Suprapubic skin (tissue), 4 donors: ENCODE data around the gene ADGRA1. TPM values are rescaled to one million over a fixed set of nuclear protein-coding genes. Genes with fewer than 3 reads are reported as not detected.

Experiments
- DNase-seq, 2 donors: peaks; one replicate each; pipeline ENCODE4 v3.0.0-alpha.2; 2019; ENCODE audit warnings: low spot score in 2 of 2
- H3K27ac ChIP-seq: fragments of 200-600 bp; sonication (generic); one replicate; pipeline ENCODE4 v1.5.1; 2019
- H3K27me3 ChIP-seq: fragments of 200-600 bp; sonication (generic); one replicate; pipeline ENCODE4 v1.5.1; 2019
- H3K36me3 ChIP-seq: fragments of 200-600 bp; sonication (generic); one replicate; pipeline ENCODE4 v1.5.1; 2019
- H3K4me1 ChIP-seq: fragments of 200-600 bp; sonication (generic); one replicate; pipeline ENCODE4 v1.5.1; 2019
- H3K4me3 ChIP-seq: fragments of 200-600 bp; sonication (generic); one replicate; pipeline ENCODE4 v1.5.1; 2019; ENCODE audit warnings: mild to moderate bottlenecking
- H3K9me3 ChIP-seq: fragments of 200-600 bp; sonication (generic); one replicate; pipeline ENCODE4 v1.5.1; 2019
- EP300 ChIP-seq: sonication (generic); formaldehyde crosslinking; IDR thresholded peaks from one replicate; pipeline ENCODE4 v1.6.1; 2017; ENCODE audit warnings: antibody characterized with exemption
- POLR2A ChIP-seq, 2 donors: fragments of 450-650 bp; IDR thresholded peaks; one replicate each; pipeline ENCODE4 v1.6.1; 2017; ENCODE audit warnings: antibody characterized with exemption in 2 of 2, mild to moderate bottlenecking in 2 of 2, moderate library complexity in 2 of 2
- POLR2AphosphoS5 ChIP-seq, 3 donors: sonication (generic); formaldehyde crosslinking; IDR thresholded peaks; one replicate each; pipeline ENCODE4 v1.6.1; 2017; ENCODE audit warnings: antibody characterized with exemption in 3 of 3
- WGBS: methylation state at CpG from one replicate; pipeline ENCODE4 v1.1.5; 2018; 5-methylcytosine and 5-hydroxymethylcytosine counted together
- total RNA-seq, 4 donors: library from RNA; depleted of rRNA; stranded (reverse); fragments of >200 nt; gene quantifications; one replicate each; pipeline ENCODE4 v1.1.0, GENCODE V29; 2016
- TF ChIP-seq, protein P1 (sequence below), 2 donors: fragments of 200-600 bp in 1 of 2; fragments of 450-650 bp in 1 of 2; sonication (generic) in 1 of 2; IDR thresholded peaks; one replicate each; pipeline ENCODE4 v1.5.1; 2016 to 2019; ENCODE audit warnings: antibody characterized with exemption in 2 of 2, mild to moderate bottlenecking in 1 of 2, moderate library complexity in 1 of 2

The ADGRA1 gene
- total RNA-seq, 4 donors from 2014 or later, result not detected

- H3K27ac ChIP-seq, result no peak overlapping the region
- no peak overlapping the region for H3K4me3 ChIP-seq
- peaks cover 77% of the 10 kb centered on the region for H3K27me3 ChIP-seq
- H3K4me1 ChIP-seq, result peaks cover 15% of the 10 kb centered on the region
- DNase-seq, result no peak
- TF ChIP-seq, protein P1, sequence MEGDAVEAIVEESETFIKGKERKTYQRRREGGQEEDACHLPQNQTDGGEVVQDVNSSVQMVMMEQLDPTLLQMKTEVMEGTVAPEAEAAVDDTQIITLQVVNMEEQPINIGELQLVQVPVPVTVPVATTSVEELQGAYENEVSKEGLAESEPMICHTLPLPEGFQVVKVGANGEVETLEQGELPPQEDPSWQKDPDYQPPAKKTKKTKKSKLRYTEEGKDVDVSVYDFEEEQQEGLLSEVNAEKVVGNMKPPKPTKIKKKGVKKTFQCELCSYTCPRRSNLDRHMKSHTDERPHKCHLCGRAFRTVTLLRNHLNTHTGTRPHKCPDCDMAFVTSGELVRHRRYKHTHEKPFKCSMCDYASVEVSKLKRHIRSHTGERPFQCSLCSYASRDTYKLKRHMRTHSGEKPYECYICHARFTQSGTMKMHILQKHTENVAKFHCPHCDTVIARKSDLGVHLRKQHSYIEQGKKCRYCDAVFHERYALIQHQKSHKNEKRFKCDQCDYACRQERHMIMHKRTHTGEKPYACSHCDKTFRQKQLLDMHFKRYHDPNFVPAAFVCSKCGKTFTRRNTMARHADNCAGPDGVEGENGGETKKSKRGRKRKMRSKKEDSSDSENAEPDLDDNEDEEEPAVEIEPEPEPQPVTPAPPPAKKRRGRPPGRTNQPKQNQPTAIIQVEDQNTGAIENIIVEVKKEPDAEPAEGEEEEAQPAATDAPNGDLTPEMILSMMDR (IDR thresholded peaks at IDR 0.05), result no peak
- TF ChIP-seq EP300, result no peak
- no peak for TF ChIP-seq POLR2A (IDR thresholded peaks at IDR 0.05)
- no peak for TF ChIP-seq POLR2AphosphoS5 (IDR thresholded peaks at IDR 0.05)
- H3K9me3 ChIP-seq, result no peaks in the 10 kb centered on the region
- WGBS, result no CpG with 5 or more reads among the region's 7 CpGs
- H3K36me3 ChIP-seq, result no peaks in the 10 kb centered on the region
Observed at GRCh38 chr10:133090654-133091053, 2.9 kb downstream of the ADGRA1 start.

DNA sequence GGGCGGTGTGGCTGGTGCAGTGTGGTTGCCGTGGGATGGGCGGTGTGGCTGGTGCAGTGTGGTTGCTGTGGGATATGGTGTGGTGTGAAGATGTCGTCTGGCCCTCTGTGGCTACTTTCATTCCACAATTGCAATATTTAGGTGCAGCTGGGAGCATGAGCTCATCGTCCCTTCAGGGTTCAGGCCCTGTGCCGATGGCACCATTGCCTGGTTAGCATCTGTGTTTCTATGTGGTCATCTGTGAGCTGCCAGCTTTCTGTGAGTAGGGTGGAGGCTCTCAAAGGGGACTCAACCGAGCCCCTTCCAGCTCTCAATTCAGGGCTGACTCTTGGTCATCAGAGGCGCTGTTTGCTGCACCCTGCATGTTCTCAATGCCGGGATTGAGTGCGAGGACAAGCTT lies 3.6 kb downstream of the ADGRA1 start:
- DNase-seq, result no peak
- Histone ChIP-seq H3K27me3 (peaks cover 77% of the 10 kb centered on the region), H3K27ac (no peak overlapping the region), H3K4me1 (peaks cover 15% of the 10 kb centered on the region), H3K4me3 (no peak overlapping the region), H3K36me3 (no peaks in the 10 kb centered on the region), H3K9me3 (no peaks in the 10 kb centered on the region)
- WGBS, result 71% methylated on average over 8 of the region's 10 CpGs
- TF ChIP-seq POLR2AphosphoS5 (IDR thresholded peaks at IDR 0.05), result no peak
- TF ChIP-seq POLR2A (IDR thresholded peaks at IDR 0.05), result no peak
- TF ChIP-seq EP300, result no peak
- TF ChIP-seq, protein P1 (IDR thresholded peaks at IDR 0.05), result no peak

DNA sequence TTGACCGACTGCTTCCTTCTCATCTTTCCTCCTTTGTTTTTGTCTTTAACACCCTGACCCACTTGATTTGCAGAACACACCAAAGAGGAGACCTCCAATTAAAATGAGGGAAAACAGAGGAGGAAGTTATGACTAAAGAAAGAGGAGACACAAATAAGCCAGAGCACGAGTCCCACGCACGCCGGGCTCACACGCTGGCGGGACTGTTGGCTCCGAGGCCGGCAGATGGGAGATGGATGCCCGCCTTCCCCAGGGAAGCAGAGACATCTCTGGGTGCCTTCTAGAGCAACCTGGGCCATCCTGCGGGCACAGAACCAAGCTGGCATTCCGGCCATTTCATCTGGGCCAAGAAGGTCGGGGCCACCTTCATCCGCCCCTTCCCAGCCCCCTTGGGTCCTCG lies 5.6 kb downstream of the ADGRA1 start:
- Histone ChIP-seq H3K4me3 (no peak overlapping the region), H3K36me3 (no peaks in the 10 kb centered on the region), H3K27ac (no peak overlapping the region), H3K27me3 (peaks cover 77% of the 10 kb centered on the region), H3K9me3 (no peaks in the 10 kb centered on the region), H3K4me1 (peaks cover 4% of the 10 kb centered on the region)
- 83% methylated on average over 13 of the region's 15 CpGs for WGBS
- TF ChIP-seq POLR2AphosphoS5 (IDR thresholded peaks at IDR 0.05), result no peak
- no peak for TF ChIP-seq POLR2A (IDR thresholded peaks at IDR 0.05)
- TF ChIP-seq, protein P1 (IDR thresholded peaks at IDR 0.05), result no peak
- TF ChIP-seq EP300, result no peak
- no peak for DNase-seq

DNA sequence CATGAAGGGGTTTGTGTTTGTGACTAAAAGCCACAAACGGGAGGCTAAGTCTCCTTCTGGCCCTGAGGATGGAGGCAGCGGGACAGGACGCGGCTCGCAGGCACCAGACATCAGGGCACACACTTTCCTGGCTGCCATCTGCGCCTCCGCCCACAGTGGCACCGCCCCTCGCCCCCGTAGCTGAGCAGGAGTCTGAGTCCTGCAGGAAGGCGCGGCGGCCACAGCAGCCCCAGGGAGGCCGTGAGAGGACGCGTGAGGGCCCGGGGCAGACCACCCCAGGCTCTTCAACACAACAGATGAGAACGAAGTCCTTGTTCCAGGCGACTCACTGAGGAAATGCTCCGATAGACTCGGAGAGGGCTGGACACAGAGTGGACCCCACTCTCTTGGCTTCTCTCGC lies 6.6 kb downstream of the ADGRA1 start:
- no peak for DNase-seq
- Histone ChIP-seq H3K27me3 (peaks cover 77% of the 10 kb centered on the region), H3K36me3 (no peaks in the 10 kb centered on the region), H3K9me3 (no peaks in the 10 kb centered on the region), H3K4me1 (no peaks in the 10 kb centered on the region), H3K27ac (no peak overlapping the region), H3K4me3 (no peak overlapping the region)
- TF ChIP-seq EP300 (no peak), POLR2AphosphoS5 (IDR thresholded peaks at IDR 0.05) (no peak), POLR2A (IDR thresholded peaks at IDR 0.05) (no peak)
- TF ChIP-seq, protein P1 (IDR thresholded peaks at IDR 0.05), result no peak
- WGBS, result 72% methylated on average over 21 of the region's 22 CpGs

GRCh38 chr10:133094866-133095265 lies 7.1 kb downstream of the ADGRA1 start:
- Histone ChIP-seq H3K36me3 (no peaks in the 10 kb centered on the region), H3K27ac (no peak overlapping the region), H3K9me3 (no peaks in the 10 kb centered on the region), H3K4me1 (no peaks in the 10 kb centered on the region), H3K27me3 (peaks cover 77% of the 10 kb centered on the region), H3K4me3 (no peak overlapping the region)
- TF ChIP-seq POLR2AphosphoS5 (IDR thresholded peaks at IDR 0.05) (no peak), POLR2A (IDR thresholded peaks at IDR 0.05) (no peak)
- 75% methylated on average over 12 of the region's 17 CpGs for WGBS
- no peak for DNase-seq

DNA sequence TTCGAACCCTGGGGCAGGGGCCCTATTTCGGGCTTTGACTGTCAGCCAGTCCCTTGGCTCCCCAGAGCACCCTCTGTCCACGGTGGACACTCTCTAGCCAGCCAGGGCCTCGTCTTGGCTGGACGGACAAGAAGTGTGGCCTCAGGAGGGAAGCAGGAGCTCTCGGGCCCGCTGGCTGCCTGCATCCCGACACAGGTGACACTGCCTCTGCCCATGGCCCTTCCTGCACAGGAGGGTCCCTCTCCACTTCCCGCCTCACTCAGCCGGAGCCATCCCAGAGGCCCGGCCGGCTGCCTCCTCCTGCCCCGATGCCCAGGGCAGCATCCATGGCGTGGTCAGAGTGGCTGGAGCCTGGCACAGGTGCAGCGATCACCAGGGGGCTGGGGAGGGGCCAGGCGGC lies 7.9 kb downstream of the ADGRA1 start:
- Histone ChIP-seq H3K4me1 (peaks cover 3% of the 10 kb centered on the region), H3K4me3 (no peak overlapping the region), H3K9me3 (no peaks in the 10 kb centered on the region), H3K27ac (no peak overlapping the region), H3K36me3 (no peaks in the 10 kb centered on the region), H3K27me3 (peaks cover 76% of the 10 kb centered on the region)
- TF ChIP-seq EP300, result no peak
- TF ChIP-seq, protein P1 (IDR thresholded peaks at IDR 0.05), result no peak
- no peak for TF ChIP-seq POLR2A (IDR thresholded peaks at IDR 0.05)
- TF ChIP-seq POLR2AphosphoS5 (IDR thresholded peaks at IDR 0.05), result no peak
- 82% methylated on average over 2 of the region's 16 CpGs for WGBS
- DNase-seq, result no peak
